Mononuclear cell (primary cell): ENCODE data around the gene IL17RB. TPM values are rescaled to one million over a fixed set of nuclear protein-coding genes. Genes with fewer than 3 reads are reported as not detected.

Experiments used
- H3K27me3 ChIP-seq: 2 replicates; pipeline ENCODE4 v1.6.0; 2011; ENCODE audit warnings: low read length, control low read depth; ENCODE audit not compliant: insufficient read depth
- H3K4me1 ChIP-seq: 2 replicates; pipeline ENCODE4 v1.5.1; 2011; ENCODE audit warnings: mild to moderate bottlenecking, low read length, control low read depth; ENCODE audit not compliant: insufficient read depth
- H3K4me3 ChIP-seq: 2 replicates; pipeline ENCODE4 v1.5.1; 2011; ENCODE audit warnings: mild to moderate bottlenecking, low read length, moderate library complexity
- H3K9me3 ChIP-seq: 2 replicates; pipeline ENCODE4 v1.5.1; 2011; ENCODE audit warnings: low read depth, mild to moderate bottlenecking, control low read depth, low read length
- total RNA-seq: library from RNA; depleted of rRNA; stranded (reverse); fragments of >200 nt; gene quantifications from one replicate; pipeline ENCODE4 v1.2.3, GENCODE V29; 2012

Gene IL17RB
- total RNA-seq, 1 donor, result 0.10 TPM

DNA sequence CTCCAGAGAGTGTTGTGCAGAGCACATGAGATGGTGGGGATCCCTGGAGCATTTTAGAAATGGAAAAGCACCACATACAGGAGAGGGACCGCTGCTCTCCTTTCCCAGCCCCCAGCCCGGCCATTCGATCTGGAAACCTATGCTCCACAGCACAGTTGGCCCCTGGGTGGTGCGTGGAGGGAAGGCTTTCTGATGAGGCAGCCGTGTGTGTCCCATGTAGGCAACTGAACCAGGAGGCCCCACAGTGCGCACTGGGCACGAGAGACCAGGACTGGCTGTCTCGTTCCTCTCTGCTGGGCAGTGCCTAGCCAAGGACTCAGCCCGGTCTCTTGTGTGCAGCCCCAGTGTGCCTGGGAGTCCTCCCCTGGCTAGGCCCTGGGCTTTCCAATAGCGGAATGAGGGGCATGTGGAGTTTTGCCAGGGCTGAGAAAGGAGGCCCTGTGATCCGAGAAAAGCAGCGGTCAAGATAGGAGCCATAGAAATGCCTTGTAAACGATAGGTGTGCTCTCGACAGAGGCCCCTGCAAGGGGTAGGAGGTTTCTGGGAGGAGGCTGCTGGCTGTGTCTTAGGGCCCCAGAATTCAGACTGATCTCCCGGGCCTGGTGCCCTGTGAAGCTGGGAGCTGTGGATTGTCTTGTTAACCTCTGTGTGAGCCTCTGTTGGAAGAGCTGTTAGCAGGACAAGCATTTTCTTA is 39.1 kb upstream of the IL17RB start:
- Histone ChIP-seq H3K4me3 (no peak overlapping the region), H3K9me3 (no peaks in the 10 kb centered on the region), H3K27me3 (no peaks in the 10 kb centered on the region), H3K4me1 (no peaks in the 10 kb centered on the region)

- Histone ChIP-seq H3K9me3 (no peaks in the 10 kb centered on the region), H3K4me3 (no peak overlapping the region), H3K4me1 (no peaks in the 10 kb centered on the region), H3K27me3 (no peaks in the 10 kb centered on the region)
These were observed 37.9 kb upstream of the IL17RB start for GRCh38 chr3:53808496-53808895.

DNA sequence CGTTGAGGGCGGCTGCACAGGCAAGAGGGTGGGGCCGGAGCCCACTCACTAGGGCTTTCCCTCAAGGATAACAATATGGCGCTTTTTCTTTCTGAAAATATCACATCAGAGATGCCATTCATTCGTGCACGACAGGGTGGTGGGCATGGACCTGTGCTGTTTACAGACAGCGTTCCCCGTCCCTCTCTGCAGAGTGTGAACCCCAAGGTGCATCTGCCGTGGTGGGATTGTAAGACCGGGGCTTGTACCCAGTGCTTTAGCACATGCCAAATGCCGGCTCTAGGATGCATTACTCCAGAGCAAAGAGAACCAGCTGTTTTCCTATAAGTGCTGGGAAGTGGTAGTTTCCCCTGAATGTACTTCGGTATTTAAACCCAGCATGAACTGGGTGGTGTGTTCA is 37.1 kb upstream of the IL17RB start:
- Histone ChIP-seq H3K4me3 (no peak overlapping the region), H3K4me1 (no peaks in the 10 kb centered on the region), H3K9me3 (no peaks in the 10 kb centered on the region), H3K27me3 (no peaks in the 10 kb centered on the region)

DNA sequence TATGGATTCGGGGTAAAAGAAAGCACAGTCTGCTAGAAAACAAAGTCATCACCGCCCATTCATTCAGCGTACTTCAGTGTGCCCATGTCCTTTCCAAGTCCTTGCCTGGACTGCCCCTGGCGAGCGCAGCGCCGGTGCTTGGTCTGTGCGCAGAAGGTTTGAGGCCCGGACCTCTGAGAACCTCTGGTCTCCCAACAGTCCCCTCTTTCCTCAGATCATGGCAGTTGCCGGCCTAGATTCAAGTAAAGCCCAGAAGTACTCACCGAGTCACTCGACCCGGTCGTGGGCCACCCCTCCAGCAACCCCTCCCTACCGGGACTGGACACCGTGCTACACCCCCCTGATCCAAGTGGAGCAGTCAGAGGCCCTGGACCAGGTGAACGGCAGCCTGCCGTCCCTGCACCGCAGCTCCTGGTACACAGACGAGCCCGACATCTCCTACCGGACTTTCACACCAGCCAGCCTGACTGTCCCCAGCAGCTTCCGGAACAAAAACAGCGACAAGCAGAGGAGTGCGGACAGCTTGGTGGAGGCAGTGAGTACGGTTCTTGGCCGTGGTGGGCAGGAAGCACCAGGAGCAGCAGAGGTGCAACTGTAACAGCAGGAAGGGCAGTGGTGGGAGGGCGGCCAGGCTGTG is 36.5 kb upstream of the IL17RB start:
- no peaks in the 10 kb centered on the region for H3K4me1 ChIP-seq
- no peaks in the 10 kb centered on the region for H3K27me3 ChIP-seq
- no peak overlapping the region for H3K4me3 ChIP-seq

GRCh38 chr3:53811143-53811927 is 35.0 kb upstream of the IL17RB start:
- Histone ChIP-seq H3K9me3 (no peaks in the 10 kb centered on the region), H3K27me3 (no peaks in the 10 kb centered on the region), H3K4me1 (no peaks in the 10 kb centered on the region), H3K4me3 (no peak overlapping the region)

More for the DNA sequence above, 36.5 kb upstream of the IL17RB start:
- no peaks in the 10 kb centered on the region for H3K9me3 ChIP-seq

DNA sequence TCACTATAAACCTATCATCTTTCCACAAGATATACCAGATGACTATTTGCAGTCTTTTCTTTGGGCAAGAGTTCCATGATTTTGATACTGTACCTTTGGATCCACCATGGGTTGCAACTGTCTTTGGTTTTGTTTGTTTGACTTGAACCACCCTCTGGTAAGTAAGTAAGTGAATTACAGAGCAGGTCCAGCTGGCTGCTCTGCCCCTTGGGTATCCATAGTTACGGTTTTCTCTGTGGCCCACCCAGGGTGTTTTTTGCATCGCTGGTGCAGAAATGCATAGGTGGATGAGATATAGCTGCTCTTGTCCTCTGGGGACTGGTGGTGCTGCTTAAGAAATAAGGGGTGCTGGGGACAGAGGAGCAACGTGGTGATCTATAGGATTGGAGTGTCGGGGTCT is 33.9 kb upstream of the IL17RB start:
- H3K27me3 ChIP-seq, result no peaks in the 10 kb centered on the region
- H3K9me3 ChIP-seq, result no peaks in the 10 kb centered on the region

GRCh38 chr3:53813229-53813628 is 33.1 kb upstream of the IL17RB start:
- Histone ChIP-seq H3K27me3 (no peaks in the 10 kb centered on the region), H3K9me3 (no peaks in the 10 kb centered on the region), H3K4me3 (no peak overlapping the region), H3K4me1 (no peaks in the 10 kb centered on the region)

More for the DNA sequence above, 33.9 kb upstream of the IL17RB start:
- H3K4me3 ChIP-seq, result no peak overlapping the region
- no peaks in the 10 kb centered on the region for H3K4me1 ChIP-seq

DNA sequence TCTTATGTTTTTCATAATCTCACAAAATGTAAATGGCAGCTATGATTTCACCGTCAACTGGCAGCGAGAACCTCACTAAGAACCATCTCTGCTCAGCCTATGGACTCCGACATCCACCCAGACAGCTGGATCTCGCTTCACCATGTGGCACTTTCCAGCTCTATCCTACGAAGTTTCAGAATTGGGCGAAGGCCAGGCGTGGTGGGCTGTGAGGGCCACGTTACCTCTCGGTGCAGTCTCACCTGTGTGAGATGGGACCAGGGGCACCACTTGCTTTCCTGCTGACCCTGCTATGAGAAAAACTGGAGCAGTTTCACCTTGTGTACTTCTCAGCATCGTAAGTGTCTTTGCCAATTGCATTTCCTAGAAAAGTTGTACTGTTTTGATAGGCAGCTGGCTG is 32.5 kb upstream of the IL17RB start:
- H3K27me3 ChIP-seq, result no peaks in the 10 kb centered on the region
- no peaks in the 10 kb centered on the region for H3K4me1 ChIP-seq
- no peak overlapping the region for H3K4me3 ChIP-seq
- H3K9me3 ChIP-seq, result no peaks in the 10 kb centered on the region

- Histone ChIP-seq H3K4me3 (no peak overlapping the region), H3K27me3 (no peaks in the 10 kb centered on the region), H3K4me1 (no peaks in the 10 kb centered on the region), H3K9me3 (no peaks in the 10 kb centered on the region)
These were observed 31.3 kb upstream of the IL17RB start for GRCh38 chr3:53815067-53815466.

DNA sequence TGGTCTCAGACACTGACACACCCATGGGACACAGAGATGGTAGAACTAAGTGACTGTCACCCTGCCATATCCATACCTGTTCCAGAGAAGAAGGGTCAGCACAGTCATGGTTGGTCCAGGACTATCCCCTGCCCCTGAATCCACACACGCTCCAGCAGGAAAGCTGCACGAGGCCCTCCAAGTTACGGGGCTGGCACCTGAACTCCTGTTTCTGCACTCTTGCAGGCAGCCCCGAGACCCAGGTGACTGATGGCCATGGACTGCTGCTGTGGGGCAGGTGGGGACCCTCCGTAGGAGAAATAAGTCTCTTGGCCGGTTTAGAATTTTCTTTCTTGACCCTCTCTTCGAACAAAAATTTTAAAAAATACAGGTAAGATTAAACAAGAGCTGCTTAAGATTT is 30.7 kb upstream of the IL17RB start:
- Histone ChIP-seq H3K27me3 (no peaks in the 10 kb centered on the region), H3K4me1 (no peaks in the 10 kb centered on the region), H3K9me3 (no peaks in the 10 kb centered on the region), H3K4me3 (no peak overlapping the region)

- Histone ChIP-seq H3K4me3 (no peak overlapping the region), H3K4me1 (no peaks in the 10 kb centered on the region), H3K27me3 (no peaks in the 10 kb centered on the region), H3K9me3 (no peaks in the 10 kb centered on the region)
These were observed 29.9 kb upstream of the IL17RB start for GRCh38 chr3:53816425-53816824.

DNA sequence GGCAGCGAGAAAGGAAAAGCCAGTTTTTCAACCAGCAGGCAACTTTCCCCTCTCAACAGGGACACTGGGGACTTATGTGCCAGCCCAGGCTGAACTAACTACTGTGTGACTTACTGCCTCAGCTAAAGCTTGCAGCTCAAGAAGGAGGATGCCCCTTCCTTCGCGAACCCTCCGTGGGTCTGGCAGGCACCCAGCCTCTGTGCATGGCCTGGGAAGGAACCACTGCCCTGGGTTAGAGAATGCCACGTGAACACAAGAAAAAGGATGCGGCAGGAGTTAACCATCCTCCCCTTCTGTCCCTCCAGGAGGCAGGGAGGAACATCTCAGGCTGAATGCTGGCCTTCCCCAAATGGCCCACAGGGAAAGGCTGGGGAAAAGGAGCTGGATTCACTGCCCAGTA is 29.2 kb upstream of the IL17RB start:
- no peaks in the 10 kb centered on the region for H3K4me1 ChIP-seq
- H3K4me3 ChIP-seq, result no peak overlapping the region
- H3K9me3 ChIP-seq, result no peaks in the 10 kb centered on the region
- H3K27me3 ChIP-seq, result no peaks in the 10 kb centered on the region

DNA sequence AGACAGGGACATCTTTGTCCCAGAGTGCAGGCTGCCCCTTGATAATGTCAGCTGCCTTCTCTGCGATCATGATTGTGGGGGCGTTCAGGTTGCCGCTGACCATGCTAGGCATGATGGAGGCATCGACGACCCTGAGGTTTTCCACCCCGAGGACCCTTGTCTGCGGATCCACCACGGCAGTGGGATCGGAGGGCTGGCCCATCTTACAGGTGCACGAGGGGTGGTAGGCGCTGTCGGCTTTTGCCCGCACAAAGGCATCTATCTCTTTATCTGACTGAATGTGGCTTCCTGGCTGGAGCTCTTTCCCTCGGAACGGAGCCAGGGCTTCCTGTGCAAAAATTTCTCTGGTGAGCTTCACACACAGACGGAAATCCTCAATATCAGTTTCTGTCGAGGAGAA is 28.6 kb upstream of the IL17RB start:
- H3K4me3 ChIP-seq, result no peak overlapping the region
- H3K27me3 ChIP-seq, result no peaks in the 10 kb centered on the region
- H3K4me1 ChIP-seq, result no peaks in the 10 kb centered on the region
- no peaks in the 10 kb centered on the region for H3K9me3 ChIP-seq

- H3K4me3 ChIP-seq, result no peak overlapping the region
- H3K4me1 ChIP-seq, result no peaks in the 10 kb centered on the region
- H3K9me3 ChIP-seq, result no peaks in the 10 kb centered on the region
- no peaks in the 10 kb centered on the region for H3K27me3 ChIP-seq
These were observed 27.9 kb upstream of the IL17RB start for GRCh38 chr3:53818221-53819162.
